MCF 10A (cell line): ENCODE measurements around the gene SORCS1. TPM values are rescaled to one million over a fixed set of nuclear protein-coding genes. Genes with fewer than 3 reads are reported as not detected.

ENCODE experiments used
- BruUV-seq: library from RNA; stranded (reverse); fragments of 400-500 nt; replicated peaks from 2 replicates; lab custom pipeline; 2021; lab: Mats Ljungman, UMichigan
- CTCF ChIA-PET: fragments of 300-600 bp; sonication (Branson Sonifier 250); formaldehyde crosslinking; extraction: SDS; loops from one replicate; lab custom pipeline; 2021; ENCODE audit warnings: antibody characterized with exemption, inconsistent platforms; lab: Yijun Ruan, JAX
- POLR2A ChIA-PET: fragments of 300-600, 350-650 bp; sonication (Branson Sonifier 250); formaldehyde crosslinking; extraction: SDS; loops from one replicate; lab custom pipeline; 2020; ENCODE audit warnings: antibody characterized with exemption, inconsistent platforms; lab: Yijun Ruan, JAX
- DNase-seq: peaks from one replicate; pipeline ENCODE4 v3.0.0-alpha.2; 2018; ENCODE audit not compliant: unreplicated experiment
- H3K27ac Mint-ChIP-seq: one replicate; pipeline ENCODE4 v1.8.0; 2022; ENCODE audit warnings: mild to moderate bottlenecking, low read depth, mixed read lengths; ENCODE audit not compliant: unreplicated experiment
- H3K27me3 Mint-ChIP-seq: one replicate; pipeline ENCODE4 v1.8.0; 2022; ENCODE audit warnings: mixed read lengths; ENCODE audit not compliant: insufficient read depth, unreplicated experiment
- H3K36me3 Mint-ChIP-seq: one replicate; pipeline ENCODE4 v1.8.0; 2022; ENCODE audit warnings: mild to moderate bottlenecking, moderate library complexity, mixed read lengths; ENCODE audit not compliant: insufficient read depth, unreplicated experiment
- H3K4me1 Mint-ChIP-seq: one replicate; pipeline ENCODE4 v1.8.0; 2022; ENCODE audit warnings: mixed read lengths; ENCODE audit not compliant: insufficient read depth, unreplicated experiment
- H3K4me3 Mint-ChIP-seq: one replicate; pipeline ENCODE4 v1.8.0; 2022; ENCODE audit warnings: mild to moderate bottlenecking, moderate library complexity, mixed read lengths; ENCODE audit not compliant: unreplicated experiment
- H3K9me3 Mint-ChIP-seq: one replicate; pipeline ENCODE4 v1.8.0; 2022; ENCODE audit warnings: mixed read lengths; ENCODE audit not compliant: unreplicated experiment
- intact Hi-C: fragments of 100-400 bp; cut with micrococcal nuclease; formaldehyde crosslinking; loops from 2 replicates; pipeline ENCODE4 v1.14.1; 2022
- total RNA-seq: library from RNA; stranded (reverse); gene quantifications from 2 replicates; pipeline ENCODE4 v1.2.3, GENCODE V29; 2022
- TF ChIP-seq, protein P1 (sequence below): fragments of 200-600 bp; IDR thresholded peaks from one replicate; pipeline ENCODE4 v1.8.0; 2022; ENCODE audit warnings: antibody characterized with exemption, mild to moderate bottlenecking; ENCODE audit not compliant: unreplicated experiment

The SORCS1 gene
- total RNA-seq, 1 experiment from 2014 or later: 0.54 TPM

GRCh38 chr10:106631016-106631702 lies 533.3 kb downstream of the SORCS1 start:
- TF ChIP-seq, protein P1, sequence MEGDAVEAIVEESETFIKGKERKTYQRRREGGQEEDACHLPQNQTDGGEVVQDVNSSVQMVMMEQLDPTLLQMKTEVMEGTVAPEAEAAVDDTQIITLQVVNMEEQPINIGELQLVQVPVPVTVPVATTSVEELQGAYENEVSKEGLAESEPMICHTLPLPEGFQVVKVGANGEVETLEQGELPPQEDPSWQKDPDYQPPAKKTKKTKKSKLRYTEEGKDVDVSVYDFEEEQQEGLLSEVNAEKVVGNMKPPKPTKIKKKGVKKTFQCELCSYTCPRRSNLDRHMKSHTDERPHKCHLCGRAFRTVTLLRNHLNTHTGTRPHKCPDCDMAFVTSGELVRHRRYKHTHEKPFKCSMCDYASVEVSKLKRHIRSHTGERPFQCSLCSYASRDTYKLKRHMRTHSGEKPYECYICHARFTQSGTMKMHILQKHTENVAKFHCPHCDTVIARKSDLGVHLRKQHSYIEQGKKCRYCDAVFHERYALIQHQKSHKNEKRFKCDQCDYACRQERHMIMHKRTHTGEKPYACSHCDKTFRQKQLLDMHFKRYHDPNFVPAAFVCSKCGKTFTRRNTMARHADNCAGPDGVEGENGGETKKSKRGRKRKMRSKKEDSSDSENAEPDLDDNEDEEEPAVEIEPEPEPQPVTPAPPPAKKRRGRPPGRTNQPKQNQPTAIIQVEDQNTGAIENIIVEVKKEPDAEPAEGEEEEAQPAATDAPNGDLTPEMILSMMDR: no peak
- no peaks in the 10 kb centered on the region for H3K27me3 Mint-ChIP-seq
- intact Hi-C loops: no loop called here
- ChIA-PET POLR2A (no interaction called here), CTCF (no interaction called here)
- no peak for DNase-seq
- H3K4me1 Mint-ChIP-seq: peaks cover 5% of the 10 kb centered on the region
- no peak overlapping the region for H3K27ac Mint-ChIP-seq
- BruUV-seq: no TSS peak
- no peak overlapping the region for H3K4me3 Mint-ChIP-seq
- no peaks in the 10 kb centered on the region for H3K9me3 Mint-ChIP-seq
- peaks cover 5% of the 10 kb centered on the region for H3K36me3 Mint-ChIP-seq

DNA sequence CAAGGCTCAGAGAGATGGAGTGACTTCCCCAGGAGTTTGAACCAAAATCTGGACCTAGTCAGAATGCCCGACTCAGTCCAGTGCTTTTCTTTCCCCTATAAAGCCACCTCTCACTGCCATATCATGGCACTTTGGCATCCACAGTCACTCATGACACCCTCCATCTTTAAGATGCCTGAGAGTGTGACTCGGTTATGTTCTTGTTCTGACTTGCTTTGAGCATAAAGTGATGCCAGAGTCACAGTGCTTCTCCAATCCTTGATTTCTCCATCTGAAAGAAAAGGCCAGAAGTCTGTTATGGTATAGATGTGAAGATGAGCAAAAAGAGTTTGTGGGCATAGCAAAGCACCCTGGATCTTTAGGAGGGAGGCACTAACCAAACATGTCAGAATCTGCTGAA lies 538.1 kb downstream of the SORCS1 start:
- DNase-seq: no peak
- Mint-ChIP-seq H3K9me3 (no peaks in the 10 kb centered on the region), H3K4me1 (peaks cover 5% of the 10 kb centered on the region), H3K27ac (no peak overlapping the region), H3K36me3 (no peaks in the 10 kb centered on the region), H3K4me3 (no peak overlapping the region), H3K27me3 (no peaks in the 10 kb centered on the region)
- intact Hi-C loops: loop anchor here (10.0 kb wide), 3 partner anchors 518 to 1918 kb away; no protein-coding TSS in a partner anchor
- no TSS peak for BruUV-seq
- TF ChIP-seq, protein P1: no peak
- POLR2A ChIA-PET: interaction anchor here (1.5 kb wide), 1 partner anchor 12 kb away, joined by 3 read pairs; no protein-coding TSS in a partner anchor
- CTCF ChIA-PET: interaction anchor here (0.6 to 8.8 kb wide), 8 partner anchors 8 to 1917 kb away, joined by 3 to 125 read pairs (median 4); no protein-coding TSS in a partner anchor

- no peak for DNase-seq
- BruUV-seq: no TSS peak
- Mint-ChIP-seq H3K27ac (no peak overlapping the region), H3K27me3 (no peaks in the 10 kb centered on the region), H3K36me3 (no peaks in the 10 kb centered on the region), H3K9me3 (no peaks in the 10 kb centered on the region), H3K4me1 (peaks cover 5% of the 10 kb centered on the region), H3K4me3 (no peak overlapping the region)
- intact Hi-C loops: loop anchor here (10.0 kb wide), 3 partner anchors 519 to 1919 kb away; no protein-coding TSS in a partner anchor
- TF ChIP-seq, protein P1: no peak
- ChIA-PET POLR2A (interaction anchor here (0.9 kb wide), 1 partner anchor 56 kb away, joined by 3 read pairs; no protein-coding TSS in a partner anchor), CTCF (interaction anchor here (0.6 to 8.8 kb wide), 48 partner anchors 7 to 1865 kb away, joined by 3 to 125 read pairs (median 4); no protein-coding TSS in a partner anchor)
Observed at GRCh38 chr10:106625751-106626150, 538.8 kb downstream of the SORCS1 start.

- intact Hi-C loops: no loop called here
- H3K27ac Mint-ChIP-seq: no peak overlapping the region
Observed at GRCh38 chr10:106619346-106619745, 545.2 kb downstream of the SORCS1 start.

More at GRCh38 chr10:106619346-106619745, 545.2 kb downstream of the SORCS1 start:
- ChIA-PET POLR2A (interaction anchor here (0.7 kb wide), 1 partner anchor 389 kb away, joined by 3 read pairs; no protein-coding TSS in a partner anchor), CTCF (interaction anchor here (0.7 to 1.6 kb wide), 4 partner anchors 9 to 92 kb away, joined by 3 to 5 read pairs (median 3); no protein-coding TSS in a partner anchor)
- Mint-ChIP-seq H3K4me1 (no peaks in the 10 kb centered on the region), H3K9me3 (peaks cover 7% of the 10 kb centered on the region), H3K4me3 (no peak overlapping the region), H3K27me3 (no peaks in the 10 kb centered on the region), H3K36me3 (no peaks in the 10 kb centered on the region)
- no peak for DNase-seq
- BruUV-seq: no TSS peak
- TF ChIP-seq, protein P1: no peak
